ENCODE measurements around the gene HDGFL1. TPM values are rescaled to one million over a fixed set of nuclear protein-coding genes. Genes with fewer than 3 reads are reported as not detected.

The HDGFL1 gene
- total RNA-seq, 2 donors from 2014 or later: not detected

- ATAC-seq (no peak), DNase-seq (ENCODE audit: low spot score) (no peak)
- H3K36me3 Mint-ChIP-seq: no peaks in the 10 kb centered on the region
- H3K9me3 Mint-ChIP-seq: peaks cover 7% of the 10 kb centered on the region
- H3K4me1 Mint-ChIP-seq (ENCODE audit: low read depth in 2 of 2): no peaks in the 10 kb centered on the region
- H3K27ac Mint-ChIP-seq: no peak overlapping the region
- no peaks in the 10 kb centered on the region for H3K27me3 Mint-ChIP-seq
- no peak overlapping the region for H3K4me3 Mint-ChIP-seq
Measured at GRCh38 chr6:22570185-22570551, 802 bp downstream of the HDGFL1 start.

GRCh38 chr6:22575190-22575589 lies 5.8 kb downstream of the HDGFL1 start:
- Mint-ChIP-seq H3K4me3 (no peak overlapping the region), H3K9me3 (peaks cover 10% of the 10 kb centered on the region), H3K27me3 (no peaks in the 10 kb centered on the region), H3K27ac (no peak overlapping the region), H3K36me3 (no peaks in the 10 kb centered on the region), H3K4me1 (ENCODE audit: low read depth in 2 of 2) (no peaks in the 10 kb centered on the region)
- ATAC-seq (no peak), DNase-seq (ENCODE audit: low spot score) (no peak)

GRCh38 chr6:22579439-22579838 lies 10.1 kb downstream of the HDGFL1 start:
- no peaks in the 10 kb centered on the region for H3K36me3 Mint-ChIP-seq
- ATAC-seq (no peak), DNase-seq (ENCODE audit: low spot score) (no peak)
- H3K27me3 Mint-ChIP-seq: no peaks in the 10 kb centered on the region
- H3K27ac Mint-ChIP-seq: no peak overlapping the region
- H3K4me3 Mint-ChIP-seq: no peak overlapping the region
- H3K9me3 Mint-ChIP-seq: peaks cover 6% of the 10 kb centered on the region
- no peaks in the 10 kb centered on the region for H3K4me1 Mint-ChIP-seq (ENCODE audit: low read depth in 2 of 2)

GRCh38 chr6:22580337-22580736 lies 11.0 kb downstream of the HDGFL1 start:
- ATAC-seq (no peak), DNase-seq (ENCODE audit: low spot score) (no peak)
- no peaks in the 10 kb centered on the region for H3K36me3 Mint-ChIP-seq
- H3K27me3 Mint-ChIP-seq: no peaks in the 10 kb centered on the region
- peaks cover 6% of the 10 kb centered on the region for H3K9me3 Mint-ChIP-seq
- H3K4me1 Mint-ChIP-seq (ENCODE audit: low read depth in 2 of 2): no peaks in the 10 kb centered on the region
- no peak overlapping the region for H3K27ac Mint-ChIP-seq
- no peak overlapping the region for H3K4me3 Mint-ChIP-seq

GRCh38 chr6:22582417-22583205 lies 13.2 kb downstream of the HDGFL1 start:
- Mint-ChIP-seq H3K27ac (no peak overlapping the region), H3K4me3 (no peak overlapping the region), H3K4me1 (ENCODE audit: low read depth in 2 of 2) (no peaks in the 10 kb centered on the region), H3K36me3 (no peaks in the 10 kb centered on the region), H3K9me3 (peaks cover 3% of the 10 kb centered on the region), H3K27me3 (no peaks in the 10 kb centered on the region)
- DNase-seq (ENCODE audit: low spot score) (no peak), ATAC-seq (no peak)

GRCh38 chr6:22583230-22583629 lies 13.9 kb downstream of the HDGFL1 start:
- no peak overlapping the region for H3K27ac Mint-ChIP-seq
- no peak for ATAC-seq
- peaks cover 3% of the 10 kb centered on the region for H3K9me3 Mint-ChIP-seq
- H3K4me1 Mint-ChIP-seq (ENCODE audit: low read depth in 2 of 2): no peaks in the 10 kb centered on the region
- no peak overlapping the region for H3K4me3 Mint-ChIP-seq
- no peak for DNase-seq (ENCODE audit: low spot score)
- H3K27me3 Mint-ChIP-seq: no peaks in the 10 kb centered on the region
- no peaks in the 10 kb centered on the region for H3K36me3 Mint-ChIP-seq

- ATAC-seq (no peak), DNase-seq (ENCODE audit: low spot score) (no peak)
- Mint-ChIP-seq H3K4me3 (no peak overlapping the region), H3K36me3 (no peaks in the 10 kb centered on the region), H3K4me1 (ENCODE audit: low read depth in 2 of 2) (no peaks in the 10 kb centered on the region), H3K27me3 (no peaks in the 10 kb centered on the region), H3K9me3 (peaks cover 3% of the 10 kb centered on the region), H3K27ac (no peak overlapping the region)
Measured at GRCh38 chr6:22583927-22584326, 14.6 kb downstream of the HDGFL1 start.

GRCh38 chr6:22589118-22589517 lies 19.8 kb downstream of the HDGFL1 start:
- Mint-ChIP-seq H3K27ac (no peak overlapping the region), H3K9me3 (peaks cover 6% of the 10 kb centered on the region), H3K27me3 (no peaks in the 10 kb centered on the region), H3K4me1 (ENCODE audit: low read depth in 2 of 2) (no peaks in the 10 kb centered on the region), H3K36me3 (no peaks in the 10 kb centered on the region), H3K4me3 (no peak overlapping the region)
- ATAC-seq (no peak), DNase-seq (ENCODE audit: low spot score) (no peak)

GRCh38 chr6:22590423-22590822 lies 21.1 kb downstream of the HDGFL1 start:
- Mint-ChIP-seq H3K36me3 (no peaks in the 10 kb centered on the region), H3K9me3 (peaks cover 13% of the 10 kb centered on the region), H3K27me3 (no peaks in the 10 kb centered on the region), H3K4me3 (no peak overlapping the region), H3K4me1 (ENCODE audit: low read depth in 2 of 2) (no peaks in the 10 kb centered on the region), H3K27ac (no peak overlapping the region)
- ATAC-seq (no peak), DNase-seq (ENCODE audit: low spot score) (no peak)

GRCh38 chr6:22593895-22594294 lies 24.5 kb downstream of the HDGFL1 start:
- H3K9me3 Mint-ChIP-seq: peaks cover 25% of the 10 kb centered on the region
- H3K36me3 Mint-ChIP-seq: peaks cover 5% of the 10 kb centered on the region
- no peaks in the 10 kb centered on the region for H3K27me3 Mint-ChIP-seq
- H3K4me1 Mint-ChIP-seq (ENCODE audit: low read depth in 2 of 2): no peaks in the 10 kb centered on the region
- ATAC-seq: no peak
- DNase-seq (ENCODE audit: low spot score): no peak
- no peak overlapping the region for H3K27ac Mint-ChIP-seq
- H3K4me3 Mint-ChIP-seq: no peak overlapping the region

GRCh38 chr6:22596011-22596410 lies 26.6 kb downstream of the HDGFL1 start:
- H3K27me3 Mint-ChIP-seq: no peaks in the 10 kb centered on the region
- no peak for ATAC-seq
- no peak overlapping the region for H3K27ac Mint-ChIP-seq
- H3K9me3 Mint-ChIP-seq: peaks cover 30% of the 10 kb centered on the region
- H3K36me3 Mint-ChIP-seq: peaks cover 5% of the 10 kb centered on the region
- H3K4me1 Mint-ChIP-seq (ENCODE audit: low read depth in 2 of 2): no peaks in the 10 kb centered on the region
- no peak overlapping the region for H3K4me3 Mint-ChIP-seq
- DNase-seq (ENCODE audit: low spot score): no peak

GRCh38 chr6:22598339-22598738 lies 29.0 kb downstream of the HDGFL1 start:
- H3K4me1 Mint-ChIP-seq (ENCODE audit: low read depth in 2 of 2): no peaks in the 10 kb centered on the region
- H3K36me3 Mint-ChIP-seq: peaks cover 5% of the 10 kb centered on the region
- ATAC-seq: no peak
- H3K4me3 Mint-ChIP-seq: no peak overlapping the region
- no peaks in the 10 kb centered on the region for H3K27me3 Mint-ChIP-seq
- DNase-seq (ENCODE audit: low spot score): no peak
- H3K9me3 Mint-ChIP-seq: peaks cover 32% of the 10 kb centered on the region
- no peak overlapping the region for H3K27ac Mint-ChIP-seq

GRCh38 chr6:22600059-22600458 lies 30.7 kb downstream of the HDGFL1 start:
- Mint-ChIP-seq H3K4me3 (no peak overlapping the region), H3K27me3 (no peaks in the 10 kb centered on the region), H3K27ac (no peak overlapping the region), H3K4me1 (ENCODE audit: low read depth in 2 of 2) (no peaks in the 10 kb centered on the region), H3K9me3 (peaks cover 29% of the 10 kb centered on the region), H3K36me3 (peaks cover 5% of the 10 kb centered on the region)
- DNase-seq (ENCODE audit: low spot score) (no peak), ATAC-seq (no peak)

GRCh38 chr6:22601984-22602383 lies 32.6 kb downstream of the HDGFL1 start:
- peaks cover 5% of the 10 kb centered on the region for H3K36me3 Mint-ChIP-seq
- no peak overlapping the region for H3K27ac Mint-ChIP-seq
- no peak overlapping the region for H3K4me3 Mint-ChIP-seq
- H3K9me3 Mint-ChIP-seq: peaks cover 19% of the 10 kb centered on the region
- ATAC-seq: no peak
- no peaks in the 10 kb centered on the region for H3K4me1 Mint-ChIP-seq (ENCODE audit: low read depth in 2 of 2)
- no peaks in the 10 kb centered on the region for H3K27me3 Mint-ChIP-seq
- DNase-seq (ENCODE audit: low spot score): no peak

- Mint-ChIP-seq H3K4me1 (ENCODE audit: low read depth in 2 of 2) (no peaks in the 10 kb centered on the region), H3K27me3 (no peaks in the 10 kb centered on the region), H3K27ac (no peak overlapping the region), H3K36me3 (no peaks in the 10 kb centered on the region), H3K4me3 (no peak overlapping the region), H3K9me3 (peaks cover 3% of the 10 kb centered on the region)
- no peak for ATAC-seq
- no peak for DNase-seq (ENCODE audit: low spot score)
Measured at GRCh38 chr6:22605736-22606135, 36.4 kb downstream of the HDGFL1 start.
